Stimulated activated CD4-positive, alpha-beta T cell treated with anti-CD3 and anti-CD28 coated beads, Interleukin-2, amount 100 ng/mL, for 48 hours (primary cell): ENCODE data around the gene UNK.
"Not testable (repeated sequence)": the region's sequence is repeated elsewhere in the genome, so short reads cannot be mapped to it uniquely, and the experiment has no call there.

Experiments used
- DNase-seq, 2 donors: peaks; one replicate each; pipeline ENCODE4 v3.0.0-alpha.2; 2020

The UNK gene

DNA sequence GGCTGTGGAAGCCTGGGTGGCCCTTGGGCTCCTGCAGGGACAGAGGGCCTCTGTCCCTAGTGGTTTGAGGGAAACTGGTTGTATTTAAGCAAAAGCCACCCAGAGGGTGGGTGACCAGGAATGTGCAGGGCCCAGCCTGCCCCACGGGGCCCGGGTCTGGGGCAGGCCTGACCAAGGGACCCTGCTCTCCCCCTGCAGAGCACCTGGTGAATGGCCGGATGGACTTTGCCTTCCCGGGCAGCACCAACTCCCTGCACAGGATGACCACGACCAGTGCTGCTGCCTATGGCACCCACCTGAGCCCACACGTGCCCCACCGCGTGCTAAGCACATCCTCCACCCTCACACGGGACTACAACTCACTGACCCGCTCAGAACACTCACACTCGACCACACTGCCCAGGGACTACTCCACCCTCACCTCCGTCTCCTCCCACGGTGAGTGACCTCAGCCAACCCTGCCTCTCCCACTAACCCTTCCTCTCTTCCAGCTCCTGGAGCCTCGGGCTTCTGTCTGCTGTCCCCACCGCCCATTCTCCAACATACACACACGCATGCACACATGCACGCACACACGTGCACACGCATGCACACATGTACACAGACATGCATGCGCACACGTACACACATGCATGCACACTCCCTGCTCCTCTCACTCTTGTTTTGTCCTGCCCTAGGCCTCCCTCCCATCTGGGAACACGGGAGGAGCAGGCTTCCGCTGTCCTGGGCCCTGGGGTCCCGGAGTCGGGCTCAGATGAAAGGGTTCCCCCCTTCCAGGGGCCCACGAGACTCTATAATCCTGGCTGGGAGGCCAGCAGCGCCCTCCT is 30.0 kb upstream of the UNK start:
- DNase-seq, result no peak

GRCh38 chr17:75755205-75755901 is 29.3 kb upstream of the UNK start:
- DNase-seq, result no peak

DNA sequence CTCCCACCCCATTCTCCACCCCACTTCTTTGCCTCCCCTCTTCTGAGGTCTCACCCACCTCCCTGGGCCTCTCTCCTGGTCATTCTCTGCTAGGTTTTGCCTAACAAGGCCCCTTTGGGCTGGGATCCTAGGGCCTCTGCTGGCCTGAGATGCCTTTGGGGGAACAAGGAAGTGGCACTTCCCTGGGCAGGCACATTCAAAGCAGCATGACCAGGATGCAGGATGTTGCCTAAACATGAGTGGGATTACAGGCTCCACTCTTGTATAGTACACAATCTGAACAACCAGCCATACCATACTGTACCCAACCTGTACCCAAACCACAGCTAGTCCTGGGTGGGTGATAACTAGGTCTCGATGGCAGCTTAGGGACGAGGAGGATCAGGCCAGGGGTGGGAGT is 28.6 kb upstream of the UNK start:
- DNase-seq, result no peak

- DNase-seq, result no peak
Measured at GRCh38 chr17:75756451-75757085, 28.0 kb upstream of the UNK start.

GRCh38 chr17:75757086-75757681 is 27.4 kb upstream of the UNK start:
- DNase-seq, result no peak

DNA sequence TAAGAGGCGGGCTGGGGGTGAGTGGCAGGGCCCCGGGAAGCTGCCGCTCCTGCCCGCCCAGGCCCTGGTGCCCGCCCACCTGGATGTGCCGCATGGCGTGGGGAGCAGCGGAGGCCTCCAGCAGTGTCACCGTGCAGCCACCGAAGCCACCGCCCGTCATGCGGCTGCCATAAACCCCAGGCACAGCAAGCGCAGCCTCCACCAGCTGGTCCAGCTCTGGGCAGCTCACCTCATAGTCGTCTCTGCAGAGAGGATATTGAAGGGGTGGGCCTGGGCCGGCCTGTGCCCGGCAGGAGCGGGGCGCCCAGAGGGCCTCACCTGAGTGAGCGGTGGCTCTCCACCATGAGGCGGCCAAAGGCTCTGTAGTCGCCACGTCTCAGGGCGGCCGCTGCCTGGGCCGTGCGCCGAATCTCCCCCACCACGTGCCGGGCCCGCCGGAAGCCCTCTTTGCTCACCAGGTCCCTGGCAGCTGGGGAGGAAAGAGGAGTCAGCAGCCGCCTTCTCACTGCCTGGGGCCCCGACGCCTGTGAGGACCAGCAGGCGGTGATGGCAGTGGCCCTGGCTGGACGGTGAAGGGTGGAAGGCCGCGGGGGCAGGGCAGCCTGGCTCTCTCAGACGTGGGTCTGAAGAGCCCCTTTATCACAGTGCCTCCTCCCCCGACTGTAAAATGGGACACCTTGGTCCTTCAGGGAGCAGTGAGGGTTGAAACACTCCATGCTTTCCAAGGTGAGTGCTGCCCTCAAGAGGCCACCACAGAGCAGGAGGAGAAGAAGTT is 26.3 kb upstream of the UNK start:
- DNase-seq, result no peak

DNA sequence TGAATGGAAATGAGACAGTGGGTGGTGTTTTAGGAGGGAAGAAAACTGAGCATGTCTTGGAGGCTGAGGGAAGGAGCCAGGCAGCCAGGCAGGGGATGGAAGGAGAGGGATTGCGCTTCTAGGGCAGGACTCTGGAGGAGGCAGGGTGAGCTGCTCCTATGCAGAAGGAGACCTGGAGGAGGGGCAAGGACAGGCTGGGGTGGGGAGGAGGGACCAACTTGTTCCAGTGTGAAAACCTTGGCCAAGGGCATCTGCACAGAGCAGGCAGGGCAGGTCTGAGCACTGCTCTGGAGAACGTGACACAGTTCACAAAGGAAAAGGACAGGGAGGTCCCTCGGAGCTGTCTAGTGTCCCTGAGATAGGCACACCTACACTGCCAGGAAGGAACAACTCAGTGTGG is 25.1 kb upstream of the UNK start:
- no peak for DNase-seq

DNA sequence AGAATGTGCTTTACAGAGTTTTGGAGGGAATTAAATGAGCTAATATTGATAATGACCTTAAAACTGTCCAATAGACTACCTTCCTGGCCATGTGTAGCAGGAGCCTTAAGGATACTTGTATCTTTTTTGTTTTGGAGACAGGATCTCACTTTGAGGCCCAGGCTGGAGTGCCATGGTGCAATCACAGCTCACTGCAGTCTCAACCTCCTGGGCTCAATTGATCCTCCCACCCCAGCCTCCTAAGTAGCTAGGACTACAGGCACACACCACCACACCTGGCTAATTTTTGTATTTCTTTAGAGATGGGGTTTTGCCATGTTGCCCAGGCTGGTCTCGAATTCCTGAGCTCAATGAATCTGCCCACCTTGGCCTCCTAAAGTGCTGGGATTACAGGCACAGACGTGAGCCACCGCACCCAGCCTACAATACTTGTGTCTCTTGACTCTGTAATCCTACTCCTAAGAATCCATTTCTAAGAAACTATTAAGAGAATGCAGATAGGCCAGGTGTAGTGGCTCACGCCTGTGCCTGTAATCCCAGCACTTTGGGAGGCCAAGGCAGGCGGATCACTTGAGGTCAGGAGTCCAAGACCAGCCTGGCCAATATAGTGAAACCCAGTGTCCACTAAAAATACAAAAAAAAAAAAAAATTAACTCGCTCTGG is 24.5 kb upstream of the UNK start:
- not testable (repeated sequence) for DNase-seq

GRCh38 chr17:75762513-75763268 is 21.9 kb upstream of the UNK start:
- DNase-seq, result no peak

DNA sequence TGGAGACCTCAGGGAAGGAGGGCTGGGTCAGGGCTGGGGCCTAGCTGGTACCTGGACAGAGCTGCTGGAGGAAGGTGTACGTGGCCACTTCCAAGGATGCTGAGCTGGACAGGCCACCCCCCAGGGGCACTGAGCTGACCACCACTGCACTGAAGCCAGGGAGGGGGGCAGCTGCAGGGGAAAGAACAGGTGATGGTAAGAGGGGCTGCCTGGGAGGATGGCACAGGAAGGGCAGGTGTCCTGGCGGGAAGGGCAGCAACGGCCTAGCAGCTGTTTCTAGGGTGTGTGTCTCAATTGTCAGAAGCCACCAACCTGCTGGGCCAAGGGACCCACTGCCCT is 21.4 kb upstream of the UNK start:
- no peak for DNase-seq

- no peak for DNase-seq
Measured at GRCh38 chr17:75763613-75764416, 20.8 kb upstream of the UNK start.

GRCh38 chr17:75764417-75764710 is 20.2 kb upstream of the UNK start:
- DNase-seq, result no peak

- DNase-seq, result peak; percentile 69 to 75
Measured at GRCh38 chr17:75764711-75765421, 19.7 kb upstream of the UNK start, which contains the start of gene GALK1. Gene GALK1, minus strand, starts transcription at chr17:75765192. Its CDS starts 56 bp downstream, at chr17:75765136.

DNA sequence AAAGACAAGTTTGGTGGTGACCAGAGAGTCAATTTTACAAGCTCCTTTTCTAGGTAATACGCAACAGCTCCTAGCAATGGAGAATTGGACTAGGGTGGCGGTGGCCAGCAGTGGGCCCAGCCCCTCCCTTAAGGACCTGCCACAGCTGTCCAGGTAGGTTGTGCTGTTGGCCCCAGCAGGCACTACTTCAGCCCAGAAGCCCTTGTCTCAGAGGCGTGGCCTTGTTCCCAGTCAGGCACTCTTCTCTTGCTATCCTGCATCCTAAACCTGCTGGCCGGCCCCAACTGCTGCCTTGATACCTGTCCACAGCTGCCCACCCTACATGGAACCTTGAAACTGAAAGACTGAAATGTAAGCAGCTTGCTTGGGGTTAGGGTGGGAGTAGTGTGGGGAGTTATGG is 18.6 kb upstream of the UNK start:
- no peak for DNase-seq

DNA sequence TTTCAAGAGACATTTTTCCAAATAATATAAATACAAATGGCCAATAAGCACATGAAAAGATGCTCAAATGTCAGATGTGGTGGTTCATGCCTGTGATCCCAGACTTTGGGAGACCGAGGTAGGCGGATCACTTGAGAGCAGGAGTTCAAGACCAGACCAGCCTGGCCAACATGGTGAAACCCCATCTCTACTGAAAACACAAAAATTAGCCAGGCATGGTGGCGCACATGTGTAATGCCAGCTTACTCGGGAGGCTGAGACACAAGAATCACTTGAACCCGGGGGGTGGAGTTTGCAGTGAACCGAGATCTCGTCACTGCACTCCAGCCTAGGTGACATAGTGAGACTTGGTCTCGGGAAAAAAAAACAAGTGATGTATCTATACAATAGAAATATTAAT is 16.7 kb upstream of the UNK start:
- DNase-seq, result no peak

- no peak for DNase-seq
Measured at GRCh38 chr17:75769536-75769935, 15.1 kb upstream of the UNK start.

GRCh38 chr17:75771334-75772281 is 13.0 kb upstream of the UNK start:
- DNase-seq, result no peak

DNA sequence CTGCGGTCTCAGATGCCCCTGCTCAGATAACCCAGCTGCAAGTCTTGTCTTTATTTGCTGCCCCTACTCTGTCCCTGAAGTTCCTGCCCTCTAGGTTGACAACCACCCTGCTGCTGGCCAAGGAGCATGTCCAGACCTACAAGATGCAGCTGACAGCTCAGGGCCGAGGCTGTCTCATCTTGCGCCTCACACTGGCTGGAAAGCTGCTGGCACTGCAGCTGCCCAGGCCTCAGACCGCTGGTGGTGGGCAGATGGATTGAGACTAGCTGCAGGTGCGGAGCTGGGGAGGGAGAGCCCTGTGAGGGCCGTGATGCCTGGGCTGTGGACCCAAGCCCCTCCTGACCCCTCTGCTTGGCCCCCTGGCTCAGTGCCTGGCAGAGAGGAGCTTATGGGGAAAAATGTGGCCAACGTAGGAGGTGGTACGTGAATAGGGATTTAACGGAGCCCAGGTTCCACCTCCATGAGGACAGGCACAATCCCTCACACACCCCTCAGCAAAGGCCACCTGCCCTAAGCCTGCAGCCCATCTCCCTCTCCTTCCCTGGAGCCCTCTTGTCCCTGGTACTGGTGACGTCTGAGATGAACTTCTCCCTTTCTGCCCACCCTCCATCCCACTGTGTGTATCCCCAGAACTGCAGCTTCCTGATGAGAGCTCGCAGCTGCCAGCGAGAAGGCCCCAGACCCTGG is 11.3 kb upstream of the UNK start:
- DNase-seq, result no peak
